Activated CD4-positive, alpha-beta T cell treated with anti-CD3 and anti-CD28 coated beads for 1 hour (primary cell): ENCODE data around the gene SASH1.

ENCODE experiments used
- DNase-seq: peaks from one replicate; pipeline ENCODE4 v3.0.0-alpha.2; 2020

The SASH1 gene

GRCh38 chr6:148342350-148343046 is at the start of gene SASH1:
SASH1 (plus strand) TSS chr6:148342838; CDS start chr6:148343068, 230 bp downstream.
- no peak for DNase-seq

- DNase-seq: no peak
These were observed 49.2 kb upstream of the SASH1 start for GRCh38 chr6:148293181-148293995.

GRCh38 chr6:148294059-148294458 is 48.6 kb upstream of the SASH1 start:
- no peak for DNase-seq

GRCh38 chr6:148295261-148295887 is 47.3 kb upstream of the SASH1 start:
- DNase-seq: no peak

GRCh38 chr6:148296771-148297170 is 45.9 kb upstream of the SASH1 start:
- no peak for DNase-seq

GRCh38 chr6:148298683-148299082 is 44.0 kb upstream of the SASH1 start:
- DNase-seq: no peak

- DNase-seq: no peak
These were observed 39.0 kb upstream of the SASH1 start for GRCh38 chr6:148303616-148304015.

GRCh38 chr6:148304976-148305375 is 37.7 kb upstream of the SASH1 start:
- no peak for DNase-seq

GRCh38 chr6:148306286-148306685 is 36.4 kb upstream of the SASH1 start:
- no peak for DNase-seq

GRCh38 chr6:148307405-148307804 is 35.2 kb upstream of the SASH1 start:
- DNase-seq: no peak

- DNase-seq: no peak
These were observed 33.3 kb upstream of the SASH1 start for GRCh38 chr6:148309301-148309700.

- no peak for DNase-seq
These were observed 30.5 kb upstream of the SASH1 start for GRCh38 chr6:148311966-148312669.

- no peak for DNase-seq
These were observed 29.1 kb upstream of the SASH1 start for GRCh38 chr6:148313488-148313887.

GRCh38 chr6:148316308-148316707 is 26.3 kb upstream of the SASH1 start:
- DNase-seq: no peak

- DNase-seq: no peak
These were observed 25.6 kb upstream of the SASH1 start for GRCh38 chr6:148317051-148317450.

GRCh38 chr6:148317739-148318138 is 24.9 kb upstream of the SASH1 start:
- DNase-seq: no peak

- DNase-seq: no peak
These were observed 19.9 kb upstream of the SASH1 start for GRCh38 chr6:148322704-148323103.

- no peak for DNase-seq
These were observed 19.3 kb upstream of the SASH1 start for GRCh38 chr6:148323344-148323743.

- no peak for DNase-seq
These were observed 18.2 kb upstream of the SASH1 start for GRCh38 chr6:148324297-148324985.

- DNase-seq: no peak
These were observed 17.1 kb upstream of the SASH1 start for GRCh38 chr6:148325316-148326068.

- no peak for DNase-seq
These were observed 13.6 kb upstream of the SASH1 start for GRCh38 chr6:148328876-148329555.
